ENCODE data around the gene EMB. TPM values are rescaled to one million over a fixed set of nuclear protein-coding genes. Genes with fewer than 3 reads are reported as not detected.
"Not testable (repeated sequence)": the region's sequence is repeated elsewhere in the genome, so short reads cannot be mapped to it uniquely, and the experiment has no call there.

EMB gene
- total RNA-seq, 1 experiment from 2014 or later = not detected

DNA sequence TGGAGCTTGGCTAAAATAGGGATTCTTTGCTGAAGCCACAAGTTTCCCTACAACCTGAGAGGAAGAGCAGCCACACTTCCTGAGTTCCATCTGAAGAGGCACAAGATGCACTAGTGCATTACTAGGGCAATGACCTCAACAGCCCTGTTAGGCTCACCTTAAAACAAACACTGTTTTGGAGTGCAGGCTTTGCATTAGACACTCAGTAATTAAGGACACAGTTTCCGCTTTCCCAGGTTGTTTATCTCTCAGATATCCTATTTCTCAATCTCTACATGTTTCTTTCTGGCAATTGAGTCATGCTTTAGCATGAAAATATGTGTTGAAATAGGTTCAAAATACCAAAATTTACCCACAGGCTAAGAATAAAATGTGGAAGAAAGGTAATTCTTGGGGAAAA is 34.2 kb downstream of the EMB start:
- no peaks in the 10 kb centered on the region for H3K4me1 ChIP-seq (replicated peaks)
- no peak overlapping the region for H3K27ac ChIP-seq
- DNase-seq (ENCODE audit: low read depth in 1 of 2, low spot score in 2 of 2) = no peak
- no peaks in the 10 kb centered on the region for H3K27me3 ChIP-seq (replicated peaks)
- H3K4me3 ChIP-seq = no peak overlapping the region
- H3K9me3 ChIP-seq (replicated peaks) = no peaks in the 10 kb centered on the region
- no peaks in the 10 kb centered on the region for H3K36me3 ChIP-seq

DNA sequence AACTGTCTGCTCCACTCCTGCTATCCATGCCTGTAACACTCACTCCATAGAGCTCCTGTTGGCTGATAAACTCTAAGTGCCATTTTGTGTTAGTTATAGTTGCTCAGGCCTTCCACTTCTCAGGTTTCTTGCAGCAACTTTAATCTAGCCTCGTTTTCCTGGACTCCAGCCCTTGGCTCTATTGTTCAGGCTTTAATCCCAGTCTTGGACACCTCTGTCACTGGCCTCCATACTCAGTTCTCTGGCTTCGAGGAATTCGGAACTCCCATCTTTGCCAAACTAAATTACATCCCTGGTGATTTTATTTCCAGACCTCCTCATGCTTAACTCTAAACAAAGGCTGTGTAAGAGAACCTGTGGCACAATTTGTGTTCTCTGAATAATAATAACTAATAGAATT is 39.8 kb downstream of the EMB start:
- no peaks in the 10 kb centered on the region for H3K36me3 ChIP-seq
- H3K9me3 ChIP-seq (replicated peaks) = no peaks in the 10 kb centered on the region
- no peaks in the 10 kb centered on the region for H3K27me3 ChIP-seq (replicated peaks)
- H3K4me3 ChIP-seq = no peak overlapping the region
- no peak overlapping the region for H3K27ac ChIP-seq
- no peak for DNase-seq (ENCODE audit: low read depth in 1 of 2, low spot score in 2 of 2)
- no peaks in the 10 kb centered on the region for H3K4me1 ChIP-seq (replicated peaks)

DNA sequence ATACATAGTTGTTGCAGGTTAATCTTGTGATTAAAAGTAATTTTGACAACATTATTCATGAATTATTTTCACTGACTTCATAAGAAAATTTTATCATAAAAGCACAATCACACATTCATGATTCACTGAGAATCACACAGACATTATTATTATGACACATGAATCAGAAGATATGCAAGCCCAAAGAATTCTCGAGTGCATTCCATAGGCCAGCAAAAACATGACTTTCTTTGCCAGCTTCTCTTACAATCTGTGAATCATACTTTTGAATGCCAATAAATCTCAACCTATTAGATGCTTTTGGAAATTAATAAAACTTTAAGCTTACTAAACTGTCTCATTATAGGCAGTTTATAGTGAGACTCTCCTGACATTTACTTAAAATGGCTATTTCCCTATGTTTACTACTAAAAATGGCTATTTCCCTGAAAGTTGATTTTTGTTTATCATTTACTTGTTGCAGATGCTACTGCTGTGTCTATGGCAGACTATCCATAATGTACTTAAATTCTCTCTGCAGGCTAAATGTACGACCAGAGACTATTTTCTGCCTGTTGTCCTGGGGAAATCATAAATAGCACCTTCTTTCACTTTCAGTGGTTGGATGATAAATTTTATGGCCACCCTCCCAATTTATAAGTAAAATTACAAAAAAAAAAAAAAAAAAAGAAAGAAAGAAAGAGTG is 47.0 kb downstream of the EMB start:
- not testable (repeated sequence) for H3K36me3 ChIP-seq; H3K4me3 ChIP-seq; DNase-seq (ENCODE audit: low read depth in 1 of 2, low spot score in 2 of 2); H3K27me3 ChIP-seq (replicated peaks); H3K27ac ChIP-seq; H3K9me3 ChIP-seq (replicated peaks); H3K4me1 ChIP-seq (replicated peaks)

DNA sequence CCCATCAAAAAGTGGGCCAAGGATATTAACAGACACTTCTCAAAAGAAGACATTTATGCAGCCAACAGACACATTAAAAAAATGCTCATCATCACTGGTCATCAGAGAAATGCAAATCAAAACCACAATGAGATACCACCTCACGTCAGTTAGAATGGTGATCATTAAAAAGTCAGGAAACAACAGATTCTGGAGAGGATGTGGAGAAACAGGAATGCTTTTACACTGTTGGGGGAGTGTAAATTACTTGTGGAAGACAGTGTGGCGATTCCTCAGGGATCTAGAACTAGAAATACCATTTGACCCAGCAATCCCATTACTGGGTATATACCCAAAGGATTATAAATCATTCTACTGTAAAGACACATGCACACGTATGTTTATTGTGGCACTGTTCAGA is 48.8 kb downstream of the EMB start:
- H3K27ac ChIP-seq; H3K27me3 ChIP-seq (replicated peaks); DNase-seq (ENCODE audit: low read depth in 1 of 2, low spot score in 2 of 2); H3K9me3 ChIP-seq (replicated peaks); H3K36me3 ChIP-seq; H3K4me1 ChIP-seq (replicated peaks); H3K4me3 ChIP-seq: not testable (repeated sequence)

DNA sequence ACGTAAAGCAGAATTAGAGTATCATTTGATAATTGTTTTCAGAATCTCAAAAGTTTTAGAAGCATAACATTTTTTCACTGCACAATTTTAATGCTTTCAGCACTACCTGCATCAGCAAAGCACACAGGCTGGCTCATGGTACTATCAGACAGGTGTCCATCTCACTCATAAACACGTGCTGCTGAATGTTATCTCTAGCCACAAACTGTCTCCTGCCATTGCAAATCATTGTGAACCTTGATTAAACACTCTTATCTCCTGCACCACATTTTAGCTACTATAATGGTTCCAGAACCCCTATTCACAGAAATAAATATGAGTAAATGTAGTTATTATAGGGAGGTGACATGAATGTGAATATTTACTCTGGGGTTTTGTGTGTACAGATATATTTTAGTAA is 56.7 kb downstream of the EMB start:
- H3K27ac ChIP-seq; DNase-seq (ENCODE audit: low read depth in 1 of 2, low spot score in 2 of 2); H3K9me3 ChIP-seq (replicated peaks); H3K36me3 ChIP-seq; H3K4me1 ChIP-seq (replicated peaks); H3K4me3 ChIP-seq; H3K27me3 ChIP-seq (replicated peaks): not testable (repeated sequence)

DNA sequence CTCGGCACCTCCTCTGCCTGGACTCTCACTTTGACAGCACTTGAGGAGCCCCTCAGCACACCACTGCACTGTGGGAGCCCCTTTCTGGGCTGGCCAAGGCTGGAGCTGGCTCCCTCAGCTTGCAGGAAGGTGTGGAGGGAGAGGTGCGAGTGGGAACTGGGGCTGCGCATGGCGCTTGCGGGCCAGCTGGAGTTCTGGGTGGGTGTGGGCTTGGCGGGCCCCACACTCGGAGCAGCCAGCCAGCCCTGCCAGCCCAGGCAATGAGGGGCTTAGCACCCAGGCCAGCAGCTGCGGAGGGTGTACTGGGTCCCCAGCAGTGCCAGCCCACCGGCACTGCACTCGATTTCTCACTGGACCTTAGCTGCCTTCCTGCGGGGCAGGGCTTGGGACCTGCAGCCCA is 64.4 kb downstream of the EMB start:
- H3K9me3 ChIP-seq (replicated peaks); H3K4me3 ChIP-seq; H3K27me3 ChIP-seq (replicated peaks); DNase-seq (ENCODE audit: low read depth in 1 of 2, low spot score in 2 of 2); H3K36me3 ChIP-seq; H3K4me1 ChIP-seq (replicated peaks); H3K27ac ChIP-seq: not testable (repeated sequence)

DNA sequence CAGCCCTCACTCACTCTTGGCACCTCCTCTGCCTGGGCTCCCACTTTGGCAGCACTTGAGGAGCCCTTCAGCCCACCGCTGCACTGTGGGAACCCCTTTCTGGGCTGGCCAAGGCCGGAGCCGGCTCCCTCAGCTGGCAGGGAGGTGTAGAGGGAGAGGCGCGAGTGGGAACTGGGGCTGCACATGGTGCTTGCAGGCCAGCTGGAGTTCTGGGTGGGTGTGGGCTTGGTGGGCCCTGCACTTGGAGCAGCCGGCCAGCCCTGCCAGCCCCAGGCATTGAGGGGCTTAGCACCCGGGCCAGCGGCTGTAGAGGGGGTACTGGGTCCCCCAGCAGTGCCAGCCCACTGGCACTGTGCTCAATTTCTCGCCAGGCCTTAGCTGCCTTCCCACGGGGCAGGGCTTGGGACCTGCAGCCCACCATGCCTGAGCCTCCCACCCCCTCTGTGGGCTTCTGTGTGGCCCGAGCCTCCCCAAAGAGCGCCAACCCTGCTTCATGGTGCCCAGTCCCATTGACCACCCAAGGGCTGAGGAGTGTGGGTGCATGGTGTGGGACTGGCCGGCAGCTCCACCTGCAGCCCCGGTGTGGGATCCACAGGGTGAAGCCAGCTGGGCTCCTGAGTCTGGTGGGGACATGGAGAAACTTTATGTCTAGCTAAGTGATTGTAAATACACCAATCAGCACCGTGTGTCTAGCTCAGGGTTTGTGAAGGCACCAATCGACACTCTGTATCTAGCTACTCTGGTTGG is 71.6 kb downstream of the EMB start:
- H3K4me3 ChIP-seq; H3K9me3 ChIP-seq (replicated peaks); H3K4me1 ChIP-seq (replicated peaks); H3K36me3 ChIP-seq; H3K27me3 ChIP-seq (replicated peaks); DNase-seq (ENCODE audit: low read depth in 1 of 2, low spot score in 2 of 2); H3K27ac ChIP-seq: not testable (repeated sequence)

DNA sequence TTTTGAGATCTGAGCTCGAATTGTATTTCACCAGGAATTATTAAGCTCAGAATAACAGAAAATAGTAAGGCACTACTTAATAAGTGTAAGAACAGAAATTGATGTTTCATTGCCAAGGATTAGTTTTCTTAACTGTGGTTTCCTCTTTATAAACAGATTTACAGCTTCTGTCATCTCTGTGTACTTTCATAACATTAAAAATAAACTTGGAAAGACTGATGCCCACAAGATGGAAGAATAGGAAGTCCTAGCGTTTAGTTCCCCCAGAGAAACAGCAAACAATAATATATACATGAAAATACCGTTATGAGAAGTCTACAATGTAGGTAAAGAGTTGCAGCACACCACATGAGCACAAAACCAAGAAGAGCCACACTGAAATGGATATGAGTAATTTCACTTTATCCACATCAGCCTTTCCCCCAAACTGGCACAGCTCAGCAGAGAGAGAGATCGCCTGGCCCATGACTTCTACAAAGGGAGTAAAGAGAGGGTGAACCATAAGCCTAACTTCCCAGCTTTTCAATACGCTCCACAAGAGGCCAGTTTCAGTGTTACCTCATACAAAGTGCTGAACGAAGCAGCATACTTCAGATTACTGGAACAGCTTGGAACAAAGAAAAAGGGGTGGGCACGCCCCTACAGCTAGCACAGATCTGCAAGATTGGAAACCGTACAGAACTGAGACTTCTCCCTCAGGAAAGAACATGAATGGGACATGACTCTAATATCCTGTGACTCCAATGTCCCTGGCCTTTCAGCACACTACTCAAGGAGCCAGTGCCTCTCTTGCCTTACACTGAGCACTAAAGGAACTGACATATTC is 75.4 kb downstream of the EMB start:
- Histone ChIP-seq H3K4me1 (replicated peaks) (no peaks in the 10 kb centered on the region), H3K27me3 (replicated peaks) (no peaks in the 10 kb centered on the region), H3K36me3 (no peaks in the 10 kb centered on the region), H3K27ac (no peak overlapping the region), H3K9me3 (replicated peaks) (no peaks in the 10 kb centered on the region), H3K4me3 (no peak overlapping the region)
- DNase-seq (ENCODE audit: low read depth in 1 of 2, low spot score in 2 of 2) = no peak

DNA sequence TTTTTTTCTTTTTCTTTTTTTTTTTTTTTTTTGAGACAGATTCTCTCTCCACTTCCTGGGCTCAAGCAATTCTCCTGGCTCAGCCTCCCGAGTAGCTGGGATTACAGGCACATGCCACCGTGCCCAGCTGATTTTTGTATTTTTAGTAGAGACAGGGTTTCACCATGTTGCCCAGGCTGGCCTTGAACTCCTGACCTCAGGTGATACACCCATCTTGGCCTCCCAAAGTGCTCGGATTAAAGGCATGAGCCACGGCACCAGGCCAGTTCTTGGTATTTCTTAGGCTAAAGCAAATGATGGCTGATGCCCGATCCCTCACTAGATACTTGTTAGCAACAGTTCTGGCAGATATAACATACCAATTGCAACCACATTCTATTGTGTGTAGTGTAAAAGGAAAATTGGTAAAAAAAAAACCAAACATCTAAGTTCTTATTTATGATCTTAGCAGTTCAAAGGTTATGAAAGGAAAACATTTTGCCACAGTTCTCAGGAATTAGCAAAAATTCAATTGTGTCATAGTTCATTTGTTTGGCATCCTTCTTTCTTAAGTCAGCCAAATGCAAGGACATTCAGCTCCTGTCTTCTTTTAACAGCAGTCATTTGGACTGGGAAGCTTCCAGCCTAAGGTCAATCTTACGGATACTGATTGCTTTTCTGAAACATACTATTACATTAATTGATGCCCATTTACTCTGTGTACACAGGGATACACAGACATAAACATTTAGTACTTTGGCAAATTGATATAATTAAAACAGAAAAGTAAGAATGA is 76.4 kb downstream of the EMB start:
- not testable (repeated sequence) for H3K27me3 ChIP-seq (replicated peaks); H3K36me3 ChIP-seq; H3K27ac ChIP-seq; H3K9me3 ChIP-seq (replicated peaks); DNase-seq (ENCODE audit: low read depth in 1 of 2, low spot score in 2 of 2); H3K4me3 ChIP-seq; H3K4me1 ChIP-seq (replicated peaks)

DNA sequence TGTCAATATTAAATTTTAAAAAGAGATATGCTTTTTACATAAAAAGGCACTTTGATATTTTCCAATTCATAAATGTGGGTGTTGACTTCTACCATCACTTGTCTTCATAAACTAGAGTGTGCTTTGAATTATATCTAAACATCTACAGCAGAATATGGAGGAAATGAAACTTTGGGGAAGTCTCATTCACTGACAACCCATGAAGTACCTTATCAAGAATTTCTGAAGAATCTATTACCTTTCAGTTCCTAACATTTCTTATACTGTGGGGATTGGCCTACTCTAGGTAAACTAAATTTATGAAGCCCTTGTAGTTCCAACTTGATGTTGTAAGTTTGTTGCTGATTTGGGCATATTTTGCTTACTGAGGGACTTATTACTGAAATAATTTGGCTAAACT is 81.9 kb downstream of the EMB start:
- Histone ChIP-seq H3K27ac (no peak overlapping the region), H3K4me1 (replicated peaks) (no peaks in the 10 kb centered on the region), H3K9me3 (replicated peaks) (no peaks in the 10 kb centered on the region), H3K36me3 (no peaks in the 10 kb centered on the region), H3K27me3 (replicated peaks) (no peaks in the 10 kb centered on the region), H3K4me3 (no peak overlapping the region)
- DNase-seq (ENCODE audit: low read depth in 1 of 2, low spot score in 2 of 2) = no peak

DNA sequence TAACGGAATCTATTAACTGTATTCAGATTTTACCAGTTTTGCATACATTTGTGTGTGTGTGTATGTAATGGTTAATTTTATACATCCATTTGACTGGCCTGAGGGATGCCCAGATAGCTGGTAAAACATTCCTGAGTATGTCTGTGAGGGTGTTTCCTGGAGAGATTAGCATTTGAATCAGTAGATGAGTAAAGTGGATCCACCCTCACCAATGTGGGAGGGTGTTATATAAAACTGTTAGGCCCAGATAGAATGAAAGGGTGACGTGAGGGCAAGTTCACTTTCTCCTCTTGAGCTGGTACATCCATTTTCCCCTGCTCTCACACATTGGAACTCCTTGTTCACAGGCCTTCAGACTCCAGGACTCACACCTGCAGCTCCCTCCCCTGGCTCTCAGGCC is 88.7 kb downstream of the EMB start:
- H3K4me1 ChIP-seq (replicated peaks) = no peaks in the 10 kb centered on the region
- H3K4me3 ChIP-seq = no peak overlapping the region
- no peaks in the 10 kb centered on the region for H3K9me3 ChIP-seq (replicated peaks)
- no peaks in the 10 kb centered on the region for H3K36me3 ChIP-seq
- H3K27me3 ChIP-seq (replicated peaks) = no peaks in the 10 kb centered on the region
- no peak for DNase-seq (ENCODE audit: low read depth in 1 of 2, low spot score in 2 of 2)
- H3K27ac ChIP-seq = no peak overlapping the region
